Chondrocyte (in vitro differentiated cells): ENCODE results near the gene MPND. TPM values are rescaled to one million over a fixed set of nuclear protein-coding genes. Genes with fewer than 3 reads are reported as not detected.
"Not testable (repeated sequence)": the region's sequence is repeated elsewhere in the genome, so short reads cannot be mapped to it uniquely, and the experiment has no call there.

Experiments
- DNase-seq: peaks from one replicate; pipeline ENCODE4 v3.0.0; 2021; ENCODE audit warnings: mixed read lengths, low spot score
- H3K27ac Mint-ChIP-seq: one replicate; pipeline ENCODE4 v1.8.0; 2021; ENCODE audit warnings: mild to moderate bottlenecking, moderate library complexity, mixed read lengths; ENCODE audit not compliant: unreplicated experiment
- H3K27me3 Mint-ChIP-seq: 2 replicates; pipeline ENCODE4 v1.8.0; 2021; ENCODE audit warnings: low read depth, mixed read lengths
- H3K36me3 Mint-ChIP-seq: 2 replicates; pipeline ENCODE4 v1.8.0; 2021; ENCODE audit warnings: low read depth, mixed read lengths
- H3K4me1 Mint-ChIP-seq: 2 replicates; pipeline ENCODE4 v1.8.0; 2021; ENCODE audit warnings: low read depth, mild to moderate bottlenecking, mixed read lengths
- H3K4me3 Mint-ChIP-seq: one replicate; pipeline ENCODE4 v1.8.0; 2021; ENCODE audit warnings: mild to moderate bottlenecking, moderate library complexity, mixed read lengths; ENCODE audit not compliant: unreplicated experiment
- H3K9me3 Mint-ChIP-seq: 2 replicates; pipeline ENCODE4 v1.8.0; 2021; ENCODE audit warnings: low read depth, mixed read lengths
- CTCF ChIP-seq: fragments of 200-600 bp; sonication (generic); IDR thresholded peaks from 2 replicates; pipeline ENCODE4 v1.5.0; 2021; ENCODE audit warnings: antibody characterized with exemption, mild to moderate bottlenecking, moderate library complexity
- total RNA-seq: library from RNA; stranded (reverse); gene quantifications from 3 replicates; pipeline ENCODE4 v1.2.1, GENCODE V29; 2021

Gene MPND
- total RNA-seq, 1 donor from 2014 or later, result 14.9 TPM

DNA sequence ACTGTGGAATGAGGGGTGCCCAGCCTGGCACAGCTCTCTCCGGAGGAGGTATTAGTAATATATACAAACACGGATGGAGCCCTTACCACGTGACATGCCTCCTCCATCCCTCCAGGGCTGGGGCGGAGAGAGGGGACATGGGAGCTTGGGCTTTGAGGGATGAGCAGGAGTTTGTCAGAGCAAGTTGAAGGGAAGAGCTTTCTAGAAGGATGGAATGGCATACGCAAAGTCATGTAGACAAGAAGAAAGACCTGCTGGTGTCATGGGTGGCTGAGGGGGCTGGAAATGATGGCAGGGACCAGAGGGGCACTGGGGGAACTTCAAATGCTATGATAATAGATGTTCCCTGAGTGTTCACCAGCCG lies 2.6 kb downstream of the MPND start:
- H3K4me3 Mint-ChIP-seq, result no peak overlapping the region
- DNase-seq, result no peak

DNA sequence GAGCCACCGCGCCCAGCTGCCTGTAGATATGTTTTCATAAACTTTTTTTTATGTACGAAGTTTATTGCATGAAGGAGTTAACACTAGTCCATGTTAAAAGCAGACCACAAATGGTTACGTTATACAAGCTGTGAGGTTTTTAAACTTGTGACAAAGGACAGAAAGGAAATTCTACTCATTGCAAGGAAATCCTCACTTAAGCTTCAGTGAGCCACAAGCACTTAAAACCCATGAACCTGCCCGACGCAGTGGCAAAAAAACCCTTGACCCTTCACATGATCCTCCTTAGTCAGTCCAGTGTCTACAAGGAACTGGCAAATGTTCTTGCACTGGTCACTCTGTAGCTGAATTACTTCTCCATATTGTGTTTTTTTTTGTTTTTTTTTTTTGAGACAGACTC lies 4.2 kb downstream of the MPND start:
- Mint-ChIP-seq H3K9me3 (no peaks in the 10 kb centered on the region), H3K36me3 (peaks cover 4% of the 10 kb centered on the region), H3K4me3 (no peak overlapping the region), H3K4me1 (peaks cover 6% of the 10 kb centered on the region), H3K27ac (no peak overlapping the region), H3K27me3 (no peaks in the 10 kb centered on the region)
- no peak for DNase-seq
- no peak for TF ChIP-seq CTCF

More for the DNA sequence above, 2.6 kb downstream of the MPND start:
- TF ChIP-seq CTCF, result no peak
- Mint-ChIP-seq H3K36me3 (peaks cover 4% of the 10 kb centered on the region), H3K9me3 (no peaks in the 10 kb centered on the region), H3K4me1 (peaks cover 10% of the 10 kb centered on the region), H3K27me3 (no peaks in the 10 kb centered on the region), H3K27ac (no peak overlapping the region)

DNA sequence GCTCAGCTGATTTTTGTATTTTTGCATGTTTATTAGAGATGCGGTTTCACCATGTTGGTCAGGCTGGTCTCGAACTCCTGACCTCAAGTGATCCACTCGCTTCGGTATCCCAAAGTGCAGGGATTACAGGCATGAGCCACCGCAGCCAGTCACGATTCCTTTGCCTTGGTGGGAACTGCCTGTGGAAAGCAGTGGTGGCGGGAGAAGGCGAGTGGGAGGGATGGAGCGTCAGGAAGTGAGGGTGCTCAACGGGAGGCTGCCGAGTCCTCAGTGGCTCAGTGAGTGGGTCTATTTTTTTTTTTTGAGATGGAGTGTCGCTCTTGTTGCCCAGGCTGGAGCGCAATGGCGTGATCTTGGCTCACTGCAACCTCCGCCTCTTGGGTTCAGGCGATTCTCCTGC lies 5.9 kb downstream of the MPND start:
- H3K27me3 Mint-ChIP-seq, DNase-seq, H3K27ac Mint-ChIP-seq, H3K36me3 Mint-ChIP-seq, H3K4me3 Mint-ChIP-seq, H3K9me3 Mint-ChIP-seq, H3K4me1 Mint-ChIP-seq: not testable (repeated sequence)

DNA sequence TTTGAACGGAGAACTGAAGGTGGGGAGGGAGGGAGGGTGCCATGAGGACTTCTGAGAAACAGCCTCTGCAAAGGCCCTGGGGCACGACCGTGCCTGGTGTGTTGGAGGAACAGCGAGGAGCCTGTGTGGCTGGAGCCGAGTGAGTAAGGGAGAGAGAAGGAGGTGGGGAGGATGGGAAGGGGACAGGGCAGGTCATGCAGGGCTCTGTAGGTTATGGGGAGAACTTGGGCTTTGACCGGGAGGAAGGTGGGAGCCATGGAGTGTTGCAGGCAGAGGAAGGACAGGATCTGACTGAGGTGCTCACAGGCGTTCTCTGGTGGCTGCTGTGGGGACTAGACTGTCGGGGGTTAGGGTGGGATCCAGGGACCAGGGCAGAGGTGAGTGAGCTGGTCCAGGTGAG lies 6.7 kb downstream of the MPND start:
- no peak for DNase-seq
- Mint-ChIP-seq H3K27me3 (no peaks in the 10 kb centered on the region), H3K4me1 (no peaks in the 10 kb centered on the region), H3K4me3 (no peak overlapping the region), H3K9me3 (no peaks in the 10 kb centered on the region), H3K27ac (no peak overlapping the region), H3K36me3 (peaks cover 4% of the 10 kb centered on the region)
- no peak for TF ChIP-seq CTCF

- no peaks in the 10 kb centered on the region for H3K9me3 Mint-ChIP-seq
- H3K27me3 Mint-ChIP-seq, result no peaks in the 10 kb centered on the region
- no peak for TF ChIP-seq CTCF
- DNase-seq, result no peak
- H3K27ac Mint-ChIP-seq, result no peak overlapping the region
- peaks cover 4% of the 10 kb centered on the region for H3K36me3 Mint-ChIP-seq
- H3K4me1 Mint-ChIP-seq, result no peaks in the 10 kb centered on the region
- no peak overlapping the region for H3K4me3 Mint-ChIP-seq
Observed at GRCh38 chr19:4350726-4351125, 7.4 kb downstream of the MPND start.

DNA sequence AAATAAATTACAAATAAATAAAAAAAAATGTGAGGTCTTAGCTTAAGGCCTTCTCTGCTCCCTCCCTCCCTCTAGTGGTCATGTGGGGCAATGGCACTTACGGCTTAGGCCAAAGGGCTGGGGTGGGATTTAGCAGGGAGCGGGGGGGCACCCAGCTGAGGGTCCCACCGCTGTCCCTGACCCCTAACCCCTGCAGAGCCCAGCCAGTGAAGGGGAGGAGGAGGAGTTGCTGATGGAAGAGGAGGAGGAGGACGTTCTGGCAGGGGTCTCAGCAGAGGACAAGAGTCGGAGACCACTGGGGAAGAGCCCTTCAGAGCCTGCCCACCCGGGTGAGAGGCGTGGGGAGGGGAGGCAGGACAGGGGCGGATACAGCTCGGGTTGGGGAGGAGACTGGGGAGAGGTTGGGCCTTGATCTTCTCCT lies 9.3 kb downstream of the MPND start:
- H3K27me3 Mint-ChIP-seq, result no peaks in the 10 kb centered on the region
- DNase-seq, result no peak
- no peak overlapping the region for H3K4me3 Mint-ChIP-seq
- no peaks in the 10 kb centered on the region for H3K4me1 Mint-ChIP-seq
- no peaks in the 10 kb centered on the region for H3K9me3 Mint-ChIP-seq
- H3K36me3 Mint-ChIP-seq, result peaks cover 2% of the 10 kb centered on the region
- H3K27ac Mint-ChIP-seq, result no peak overlapping the region
- TF ChIP-seq CTCF, result peak; percentile 95
